Panc1 (cell line): ENCODE results near the gene ASXL3. TPM values are rescaled to one million over a fixed set of nuclear protein-coding genes. Genes with fewer than 3 reads are reported as not detected.

Source experiments
- ATAC-seq: fragments of 200-7000 bp; cut with Tn5 transposase; 2 replicates; pipeline ENCODE4 v1.9.1; 2020; ENCODE audit warnings: mild to moderate bottlenecking, moderate library complexity
- BruUV-seq: library from RNA; stranded (reverse); fragments of 400-500 nt; replicated peaks from 2 replicates; lab custom pipeline; 2021; lab: Mats Ljungman, UMichigan
- CTCF ChIA-PET: fragments of 300-600 bp; sonication (Branson Sonifier 250); formaldehyde crosslinking; loops from one replicate; lab custom pipeline; 2022; ENCODE audit warnings: antibody characterized with exemption; lab: Charles Lee
- POLR2A ChIA-PET: fragments of 300-600 bp; sonication (Branson Sonifier 250); formaldehyde crosslinking; loops from one replicate; lab custom pipeline; 2022; ENCODE audit warnings: antibody characterized with exemption; lab: Charles Lee
- DNase-seq: peaks from one replicate; pipeline ENCODE4 v3.0.0-alpha.2; 2010; ENCODE audit warnings: low read depth, low spot score
- H3K27ac ChIP-seq: 2 replicates; pipeline ENCODE4 v1.5.1; 2011; ENCODE audit warnings: mild to moderate bottlenecking, low read length, inconsistent platforms
- H3K27me3 ChIP-seq: fragments of 200-500 bp; sonication (Bioruptor generic); 2 replicates; pipeline ENCODE4 v1.6.0; 2014; ENCODE audit warnings: low read length, inconsistent platforms; ENCODE audit not compliant: control insufficient read depth, insufficient read depth
- H3K36me3 ChIP-seq: fragments of 200-500 bp; sonication (Bioruptor generic); 2 replicates; pipeline ENCODE4 v1.5.1; 2014; ENCODE audit warnings: inconsistent platforms, mild to moderate bottlenecking, low read length, moderate library complexity; ENCODE audit not compliant: control insufficient read depth, insufficient read depth
- H3K4me1 ChIP-seq: 2 replicates; pipeline ENCODE4 v1.5.1; 2011; ENCODE audit warnings: inconsistent platforms, mild to moderate bottlenecking, low read length, moderate library complexity; ENCODE audit not compliant: control insufficient read depth, insufficient read depth
- H3K4me3 ChIP-seq, 2 experiments: 2 replicates each; pipeline ENCODE4 v1.5.1; 2011 to 2012; ENCODE audit warnings: low read depth in 2 of 2, low read length in 2 of 2, mild to moderate bottlenecking in 2 of 2, inconsistent platforms in 1 of 2, moderate library complexity in 1 of 2
- H3K9me3 ChIP-seq: fragments of 200-500 bp; sonication (Bioruptor generic); 2 replicates; pipeline ENCODE4 v1.5.1; 2014; ENCODE audit warnings: low read depth, mild to moderate bottlenecking, inconsistent platforms, low read length, moderate library complexity; ENCODE audit not compliant: control insufficient read depth, insufficient read depth
- CTCF ChIP-seq: fragments of 450-650 bp; IDR thresholded peaks from 2 replicates; pipeline ENCODE4 v1.5.1; 2017; ENCODE audit warnings: mild to moderate bottlenecking
- POLR2AphosphoS5 ChIP-seq: IDR thresholded peaks from 2 replicates; pipeline ENCODE4 v1.6.1; 2012; ENCODE audit warnings: mild to moderate bottlenecking, low read depth, low read length, moderate library complexity
- SIN3A ChIP-seq: IDR thresholded peaks from 2 replicates; pipeline ENCODE4 v1.6.1; 2012; ENCODE audit warnings: low read depth, mild to moderate bottlenecking, low read length, moderate library complexity, borderline replicate concordance; ENCODE audit not compliant: insufficient read depth
- TCF7L2 ChIP-seq: IDR thresholded peaks from 2 replicates; pipeline ENCODE4 v1.6.1; 2011; ENCODE audit warnings: mild to moderate bottlenecking, low read depth, low read length, inconsistent platforms
- in situ Hi-C: cut with HindIII; loops from 2 replicates; pipeline ENCODE4 v1.10.0; 2016; ENCODE audit warnings: low sequenced_read_pairs, low pct_unique_long_range_greater_than_20kb
- intact Hi-C: fragments of 100-400 bp; cut with micrococcal nuclease; formaldehyde crosslinking; loops from one replicate; pipeline ENCODE4 v1.10.0; 2022; ENCODE audit not compliant: unreplicated experiment
- total RNA-seq: library from RNA; stranded (reverse); gene quantifications from one replicate; pipeline ENCODE4 v1.2.1, GENCODE V29; 2021; ENCODE audit not compliant: unreplicated experiment
- TF ChIP-seq, protein P1 (sequence below), 2 experiments: IDR thresholded peaks; 2 replicates each; pipeline ENCODE4 v1.6.1; 2011 to 2012; ENCODE audit warnings: low read depth in 2 of 2, control low read depth in 1 of 2, low read length in 1 of 2, mild to moderate bottlenecking in 1 of 2, moderate library complexity in 1 of 2; ENCODE audit not compliant: insufficient read depth in 1 of 2

Gene ASXL3
- total RNA-seq, 1 experiment from 2014 or later, result 0.74 TPM

DNA sequence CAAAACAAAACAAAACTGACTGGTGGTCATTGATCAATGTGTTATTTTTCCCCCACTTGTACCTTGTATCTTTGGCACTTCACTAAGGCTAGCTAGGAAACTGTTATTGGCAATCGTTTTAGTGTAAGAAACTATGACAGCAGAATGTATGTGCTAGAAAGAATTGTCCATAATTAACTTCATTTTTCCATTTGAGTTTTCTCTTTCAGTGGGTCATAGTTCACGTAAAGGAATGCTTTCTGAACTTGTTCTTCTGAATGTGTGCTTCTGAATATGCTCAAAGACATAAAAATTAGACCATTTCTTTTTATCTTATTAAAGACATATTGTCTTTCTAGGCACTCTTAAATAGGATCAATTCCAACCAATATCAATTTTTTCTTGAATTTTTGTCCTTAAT is 132.2 kb downstream of the ASXL3 start:
- in situ Hi-C loops (no loop called here), intact Hi-C loops (no loop called here)
- TF ChIP-seq SIN3A, result no peak
- no peak for TF ChIP-seq TCF7L2
- TF ChIP-seq, protein P1, sequence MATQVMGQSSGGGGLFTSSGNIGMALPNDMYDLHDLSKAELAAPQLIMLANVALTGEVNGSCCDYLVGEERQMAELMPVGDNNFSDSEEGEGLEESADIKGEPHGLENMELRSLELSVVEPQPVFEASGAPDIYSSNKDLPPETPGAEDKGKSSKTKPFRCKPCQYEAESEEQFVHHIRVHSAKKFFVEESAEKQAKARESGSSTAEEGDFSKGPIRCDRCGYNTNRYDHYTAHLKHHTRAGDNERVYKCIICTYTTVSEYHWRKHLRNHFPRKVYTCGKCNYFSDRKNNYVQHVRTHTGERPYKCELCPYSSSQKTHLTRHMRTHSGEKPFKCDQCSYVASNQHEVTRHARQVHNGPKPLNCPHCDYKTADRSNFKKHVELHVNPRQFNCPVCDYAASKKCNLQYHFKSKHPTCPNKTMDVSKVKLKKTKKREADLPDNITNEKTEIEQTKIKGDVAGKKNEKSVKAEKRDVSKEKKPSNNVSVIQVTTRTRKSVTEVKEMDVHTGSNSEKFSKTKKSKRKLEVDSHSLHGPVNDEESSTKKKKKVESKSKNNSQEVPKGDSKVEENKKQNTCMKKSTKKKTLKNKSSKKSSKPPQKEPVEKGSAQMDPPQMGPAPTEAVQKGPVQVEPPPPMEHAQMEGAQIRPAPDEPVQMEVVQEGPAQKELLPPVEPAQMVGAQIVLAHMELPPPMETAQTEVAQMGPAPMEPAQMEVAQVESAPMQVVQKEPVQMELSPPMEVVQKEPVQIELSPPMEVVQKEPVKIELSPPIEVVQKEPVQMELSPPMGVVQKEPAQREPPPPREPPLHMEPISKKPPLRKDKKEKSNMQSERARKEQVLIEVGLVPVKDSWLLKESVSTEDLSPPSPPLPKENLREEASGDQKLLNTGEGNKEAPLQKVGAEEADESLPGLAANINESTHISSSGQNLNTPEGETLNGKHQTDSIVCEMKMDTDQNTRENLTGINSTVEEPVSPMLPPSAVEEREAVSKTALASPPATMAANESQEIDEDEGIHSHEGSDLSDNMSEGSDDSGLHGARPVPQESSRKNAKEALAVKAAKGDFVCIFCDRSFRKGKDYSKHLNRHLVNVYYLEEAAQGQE (IDR thresholded peaks at IDR 0.05; ENCODE audit: insufficient read depth in 1 of 2, low read depth in 2 of 2, low read length in 1 of 2), result no peak
- no peak for TF ChIP-seq CTCF
- no peak for TF ChIP-seq POLR2AphosphoS5
- ChIA-PET POLR2A (no interaction called here), CTCF (no interaction called here)
- BruUV-seq, result no TSS peak
- DNase-seq (no peak), ATAC-seq (no peak)
- Histone ChIP-seq H3K4me3 (no peak overlapping the region), H3K36me3 (no peaks in the 10 kb centered on the region), H3K27ac (no peak overlapping the region), H3K4me1 (no peaks in the 10 kb centered on the region), H3K9me3 (0 out of 2 replicates have a peak, but pooled peaks cover 2% of the 10 kb centered on the region), H3K27me3 (no peaks in the 10 kb centered on the region)

GRCh38 chr18:33711514-33711913 is 133.5 kb downstream of the ASXL3 start:
- TF ChIP-seq POLR2AphosphoS5 (no peak), CTCF (no peak), TCF7L2 (no peak)
- TF ChIP-seq, protein P1 (IDR thresholded peaks at IDR 0.05; ENCODE audit: insufficient read depth in 1 of 2, low read depth in 2 of 2, low read length in 1 of 2), result no peak
- Histone ChIP-seq H3K4me1 (no peaks in the 10 kb centered on the region), H3K27ac (no peak overlapping the region), H3K4me3 (no peak overlapping the region), H3K27me3 (no peaks in the 10 kb centered on the region), H3K9me3 (no peaks in the 10 kb centered on the region), H3K36me3 (no peaks in the 10 kb centered on the region)
- no TSS peak for BruUV-seq
- in situ Hi-C loops, result no loop called here
- DNase-seq (no peak), ATAC-seq (no peak)
- ChIA-PET POLR2A (no interaction called here), CTCF (no interaction called here)
- intact Hi-C loops, result no loop called here
